HG03469 (cell line): Measurements from ENCODE around the gene MYBBP1A.

Experiments
- ATAC-seq: cut with Tn5 transposase; IDR thresholded peaks from one replicate; pipeline ENCODE4 v1.9.1; 2021; ENCODE audit warnings: mild to moderate bottlenecking, moderate library complexity, moderate number of reproducible peaks; ENCODE audit not compliant: unreplicated experiment

MYBBP1A gene

DNA sequence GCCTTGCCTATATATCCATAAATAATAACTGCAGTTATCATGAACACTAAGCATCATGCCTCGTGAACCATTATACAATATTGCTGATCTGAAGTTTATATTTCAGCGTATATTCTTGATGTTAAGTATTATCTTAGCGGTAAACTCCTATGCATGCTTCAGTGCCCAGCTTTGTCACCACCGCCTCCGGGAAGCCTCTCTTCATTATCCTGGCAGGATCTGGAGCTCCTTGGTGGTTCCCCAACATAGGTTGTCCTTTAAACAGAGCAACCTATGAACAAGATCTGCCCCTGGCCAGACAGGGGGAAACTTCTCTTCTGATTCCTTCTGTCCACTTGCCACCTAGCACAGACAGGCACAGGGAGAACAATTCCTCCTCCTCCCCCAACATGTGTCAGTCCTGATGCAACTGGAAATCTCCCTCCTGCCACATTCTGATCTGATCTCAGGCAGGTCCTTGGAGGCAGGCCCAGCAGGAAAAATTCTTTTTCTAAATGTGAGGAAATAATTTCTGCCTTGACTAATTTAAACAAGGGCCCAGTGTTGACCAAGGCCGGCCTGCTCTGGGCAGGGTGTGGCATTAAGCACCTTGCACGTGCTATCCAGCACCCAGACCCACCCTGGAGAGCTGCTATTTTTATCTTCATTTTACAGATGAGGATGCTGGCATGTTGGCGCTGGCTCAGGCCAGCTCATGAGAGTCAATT is 34.1 kb downstream of the MYBBP1A start:
- no peak for ATAC-seq

GRCh38 chr17:4520060-4520893 is 34.9 kb downstream of the MYBBP1A start:
- no peak for ATAC-seq

GRCh38 chr17:4519361-4519788 is 35.8 kb downstream of the MYBBP1A start:
- ATAC-seq, result no peak

DNA sequence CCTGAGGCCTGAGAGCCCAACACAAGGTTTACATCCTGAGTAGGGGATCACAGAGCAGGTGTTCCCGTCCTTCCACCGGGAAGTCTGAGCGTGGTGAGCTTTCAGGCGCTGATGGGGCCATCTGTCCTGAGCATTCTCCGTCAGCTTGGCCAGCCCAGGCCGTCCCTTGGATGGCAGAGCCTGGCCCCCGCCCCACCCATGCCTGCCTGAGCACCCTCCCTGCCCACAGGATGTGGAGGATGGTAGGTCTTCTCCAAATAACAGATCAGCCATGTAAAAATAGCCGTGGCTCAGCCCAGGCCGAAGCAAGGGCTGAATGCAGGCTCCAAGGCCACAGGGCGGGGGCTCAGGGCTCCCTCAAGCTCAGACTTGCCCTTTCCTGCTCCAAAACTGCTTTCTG is 36.3 kb downstream of the MYBBP1A start:
- no peak for ATAC-seq

DNA sequence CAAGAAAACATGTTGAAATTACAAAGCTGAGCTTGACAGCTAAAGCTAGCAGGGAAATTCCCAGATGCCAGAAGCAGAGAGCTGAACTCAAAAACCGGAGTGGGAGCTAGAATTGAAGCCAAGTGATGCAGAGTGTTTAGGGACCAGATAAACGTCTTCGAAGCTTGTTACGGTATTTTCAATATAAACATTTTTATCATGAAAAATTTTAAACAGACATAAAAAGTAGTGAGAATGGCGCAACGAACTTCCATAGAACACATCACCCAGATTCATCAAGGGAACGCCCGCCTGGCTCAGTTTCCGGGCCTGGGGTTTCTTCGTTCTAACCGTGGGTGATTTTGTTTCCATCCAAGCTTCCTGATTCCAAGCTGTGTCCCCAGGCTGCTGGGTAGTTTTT is 38.4 kb downstream of the MYBBP1A start:
- ATAC-seq, result no peak

DNA sequence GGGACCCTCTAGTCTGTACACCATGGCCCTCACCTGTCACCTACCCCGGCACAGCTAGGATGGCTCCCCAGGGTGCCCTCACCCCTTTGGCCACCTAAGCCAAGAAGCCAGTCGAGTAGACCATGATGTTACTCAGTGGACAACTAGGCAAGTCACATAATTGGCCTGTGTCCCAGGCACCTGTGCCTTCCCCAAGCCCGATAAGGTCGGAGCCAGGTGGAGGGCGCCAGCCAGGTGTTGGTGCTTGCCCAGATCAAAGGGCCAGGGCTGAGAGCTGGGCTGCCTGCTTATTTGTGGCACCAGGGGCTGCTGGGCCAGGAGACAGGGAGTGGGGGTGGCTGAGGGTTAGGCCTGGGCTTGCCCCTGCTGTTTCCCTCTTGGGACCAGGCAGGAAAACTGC is 39.7 kb downstream of the MYBBP1A start:
- no peak for ATAC-seq

DNA sequence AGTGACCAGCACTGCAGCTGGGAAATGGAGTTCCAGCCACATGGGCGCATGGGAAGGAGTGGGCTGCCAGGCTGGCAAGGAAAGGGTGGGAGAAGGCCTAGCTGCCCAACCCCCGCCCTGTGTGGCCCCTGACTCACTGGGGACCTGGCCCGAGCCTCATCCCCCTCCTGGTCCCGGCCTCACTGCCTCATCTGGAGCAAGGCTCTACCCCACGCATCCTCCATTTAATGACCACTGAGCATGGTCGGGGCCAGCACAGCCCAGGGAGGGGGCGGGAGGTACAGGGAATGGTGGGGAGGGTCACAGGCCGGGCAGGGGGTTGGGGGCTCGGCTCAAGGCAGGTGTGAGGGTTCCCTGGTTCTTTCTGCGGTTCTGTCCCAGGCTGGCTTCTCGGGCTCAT is 40.4 kb downstream of the MYBBP1A start:
- no peak for ATAC-seq

- no peak for ATAC-seq
These were observed 41.0 kb downstream of the MYBBP1A start for GRCh38 chr17:4514206-4514605.

DNA sequence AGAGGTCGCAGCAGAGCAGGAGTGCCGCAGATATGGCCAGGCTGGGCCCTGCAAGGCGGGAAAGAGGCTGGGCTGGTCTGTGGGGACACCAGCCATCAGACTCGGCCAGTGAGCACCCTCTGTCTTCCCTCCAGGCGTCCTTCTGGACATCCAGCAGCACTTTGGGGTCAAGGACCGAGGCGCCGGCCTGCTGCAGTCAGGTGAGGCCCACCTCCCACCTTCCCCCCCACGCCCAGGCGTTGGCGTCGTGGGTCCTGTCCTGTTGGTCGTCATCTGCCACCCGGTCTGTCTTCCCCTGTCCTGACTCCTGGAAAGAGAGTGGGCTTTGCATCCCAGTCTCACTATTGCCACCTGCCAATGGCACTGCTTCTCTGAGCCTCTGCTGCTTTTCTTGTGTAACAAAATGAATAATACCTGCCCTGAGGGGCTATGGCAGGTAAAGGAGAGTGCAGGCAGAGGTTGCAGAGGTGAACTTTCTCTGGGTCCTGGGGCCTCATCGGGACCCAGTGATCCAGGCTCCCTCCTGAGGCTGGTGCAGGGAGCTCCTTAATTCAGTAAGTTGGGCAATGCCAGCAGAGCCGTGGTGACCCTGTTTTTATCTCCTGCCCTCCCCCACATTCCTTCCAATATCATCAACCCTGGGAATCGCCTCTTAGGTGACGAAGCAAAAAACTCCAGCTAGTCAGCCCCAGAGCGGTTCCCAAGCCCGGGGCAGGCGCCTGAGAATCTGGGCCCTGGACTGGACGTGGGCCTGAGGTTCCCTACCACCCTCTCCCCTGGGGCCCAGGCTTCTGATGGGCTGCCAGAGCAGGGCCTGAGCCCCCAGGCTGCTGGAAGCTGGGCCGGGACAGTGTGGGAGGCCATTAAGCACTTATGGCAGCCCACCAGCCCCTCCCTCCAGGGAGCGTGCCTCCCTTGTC is 41.8 kb downstream of the MYBBP1A start:
- no peak for ATAC-seq

DNA sequence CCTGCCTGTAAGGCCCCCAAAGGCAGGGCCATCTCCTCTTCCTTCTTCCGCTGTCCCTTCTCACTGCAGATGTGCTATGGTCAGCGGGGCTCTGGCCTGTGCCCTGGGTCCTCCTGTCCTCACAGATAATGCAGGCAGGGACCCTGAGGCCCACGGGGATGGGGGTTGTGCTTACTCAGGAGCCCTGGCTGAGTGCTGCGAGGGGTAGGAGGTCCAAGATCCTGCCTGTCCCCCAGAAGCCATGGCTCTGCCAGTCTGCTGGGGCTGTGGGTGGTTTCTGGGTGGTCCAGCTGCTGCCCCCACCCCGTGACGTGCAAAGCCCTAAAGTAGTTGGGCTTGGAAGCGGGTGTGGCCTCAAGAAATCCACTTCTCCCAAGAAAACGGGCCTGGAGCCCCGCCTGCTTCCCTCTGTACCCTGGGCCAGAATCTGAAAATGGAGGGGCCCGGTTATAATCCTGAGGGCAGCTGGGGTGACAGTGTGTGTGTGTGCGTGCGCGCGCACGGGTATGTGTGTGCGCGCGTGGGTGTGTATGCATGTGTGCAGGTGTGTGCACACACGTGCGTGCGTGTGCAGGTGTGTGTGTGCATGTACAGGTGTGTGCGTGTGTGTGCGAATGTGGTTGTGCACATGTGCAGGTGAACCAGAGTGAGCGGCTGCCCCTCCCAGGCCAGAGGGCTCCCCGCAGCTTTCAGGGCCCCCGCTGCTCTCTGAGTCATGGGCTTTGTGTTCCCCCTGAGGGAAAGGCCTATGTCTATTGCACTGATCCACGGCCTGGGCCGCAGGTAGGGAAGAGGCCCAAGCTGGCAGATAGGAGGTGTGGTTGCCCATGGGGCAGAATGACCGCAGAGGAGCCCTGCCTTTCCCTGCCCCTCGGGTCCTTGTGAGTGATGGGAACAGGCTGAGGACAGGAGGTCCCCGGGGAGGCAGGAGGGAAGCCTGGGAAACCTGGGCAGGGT is 42.8 kb downstream of the MYBBP1A start:
- ATAC-seq, result no peak

DNA sequence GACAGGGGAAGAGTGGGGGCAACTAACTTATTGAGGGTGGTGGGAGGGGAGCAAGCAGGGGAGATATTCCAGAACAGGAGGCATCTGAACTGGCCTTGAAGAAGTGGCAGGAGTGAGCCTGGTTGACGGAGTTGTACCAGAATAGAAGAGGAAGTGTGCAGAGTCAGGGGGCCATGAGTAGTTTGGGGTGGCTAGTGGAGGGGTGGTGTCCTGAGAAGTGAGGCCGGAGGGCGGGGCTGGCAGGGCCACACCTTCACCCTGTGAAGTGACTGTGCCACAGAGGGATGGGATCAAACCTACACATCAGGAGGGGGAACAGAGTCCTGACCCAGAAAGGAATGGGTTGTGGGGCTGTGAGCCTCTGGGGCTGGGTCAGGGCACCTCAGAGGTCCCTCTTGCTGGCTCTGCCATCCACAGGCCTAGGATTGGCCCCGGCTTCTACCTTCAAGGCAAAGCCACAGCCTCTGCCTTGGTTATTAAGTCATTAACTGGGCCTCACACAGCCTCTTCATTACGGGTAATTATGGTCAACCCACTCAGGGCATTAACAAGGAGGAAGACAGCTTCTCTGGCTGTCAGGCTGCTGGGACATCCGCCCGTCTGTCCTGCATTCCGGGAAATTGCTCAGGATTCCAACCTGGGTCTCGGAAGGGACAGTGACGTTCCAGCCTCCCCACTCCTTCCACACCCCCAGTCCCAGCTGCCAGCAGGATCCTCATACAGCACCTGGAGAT is 43.8 kb downstream of the MYBBP1A start:
- no peak for ATAC-seq

- no peak for ATAC-seq
These were observed 44.6 kb downstream of the MYBBP1A start for GRCh38 chr17:4510618-4510941.

- no peak for ATAC-seq
These were observed 45.1 kb downstream of the MYBBP1A start for GRCh38 chr17:4509923-4510617.

DNA sequence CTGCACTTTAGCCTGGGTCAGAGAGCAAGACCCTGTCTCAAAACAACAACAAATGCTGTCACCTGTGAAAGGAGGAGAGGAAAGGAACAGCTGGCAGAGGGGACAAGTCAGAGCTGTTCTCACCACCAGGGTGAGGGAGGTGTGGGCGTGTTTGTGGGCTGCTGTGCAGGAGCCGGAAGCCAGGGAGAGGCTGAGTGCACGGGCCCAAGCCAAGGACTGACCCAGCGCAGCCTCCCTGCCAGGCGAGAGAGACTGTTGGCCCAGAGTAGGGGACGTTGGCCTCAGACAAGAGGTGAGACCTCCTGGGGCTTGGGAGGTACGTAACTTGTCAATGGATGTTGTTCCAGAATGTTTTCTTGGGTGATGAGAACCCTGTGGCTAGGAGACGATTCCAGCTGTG is 45.8 kb downstream of the MYBBP1A start:
- ATAC-seq, result no peak

- ATAC-seq, result no peak
These were observed 47.0 kb downstream of the MYBBP1A start for GRCh38 chr17:4508207-4508606.

DNA sequence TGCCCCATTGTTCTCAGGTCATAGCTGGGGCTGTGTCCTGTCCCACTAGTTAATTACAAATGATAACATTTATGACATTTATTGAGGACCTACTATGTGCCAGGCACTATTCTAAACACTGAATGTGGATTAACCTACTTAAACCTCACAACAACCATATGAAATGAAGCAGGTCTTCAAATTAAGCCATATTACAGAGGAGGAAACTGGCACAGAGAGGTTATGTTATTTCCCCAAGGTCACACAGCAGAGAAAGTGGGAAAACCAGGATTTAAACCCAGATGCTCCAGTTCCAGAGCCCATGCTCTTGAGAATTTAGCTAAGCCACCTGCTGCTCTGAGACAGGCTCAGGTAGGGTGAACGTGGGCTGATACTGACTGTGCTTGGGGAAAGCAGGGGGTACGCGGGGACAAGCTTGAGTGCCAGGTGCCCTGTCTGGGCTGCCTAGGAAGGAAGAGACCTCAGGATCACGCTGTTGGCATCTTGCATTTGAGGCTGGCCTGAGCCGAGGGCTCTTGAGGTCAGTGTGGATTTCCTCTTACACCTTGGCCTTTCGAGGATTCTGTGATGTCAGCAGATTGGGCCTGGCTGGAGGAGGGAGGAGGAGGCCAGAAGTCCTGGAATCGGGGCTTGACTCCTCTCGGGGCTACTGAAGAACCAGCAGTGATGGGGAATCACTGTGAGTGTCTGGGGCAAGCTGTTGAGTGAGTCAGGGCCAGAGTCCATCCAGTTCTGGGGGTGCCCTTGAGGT is 47.6 kb downstream of the MYBBP1A start:
- ATAC-seq, result no peak

DNA sequence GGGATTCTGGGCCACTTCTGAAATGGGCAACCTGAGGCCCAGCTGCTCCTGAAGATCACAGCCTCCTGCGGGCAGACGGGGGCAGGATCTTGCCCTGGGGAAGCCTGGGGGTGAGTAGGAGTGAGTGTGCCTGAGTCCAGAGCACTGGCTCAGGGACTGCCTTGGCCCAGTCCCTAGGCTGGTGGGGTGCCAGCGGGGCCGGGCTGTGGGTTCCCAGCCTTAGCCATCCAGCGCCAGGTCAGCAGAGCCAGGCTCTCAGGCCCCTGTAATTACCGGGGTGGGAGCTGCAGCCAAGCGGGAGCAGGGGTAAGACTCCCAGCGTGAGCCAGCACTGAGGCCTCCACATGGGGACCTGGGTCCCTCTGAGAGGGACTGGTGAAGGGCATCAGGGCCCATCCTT is 48.3 kb downstream of the MYBBP1A start:
- ATAC-seq, result no peak

DNA sequence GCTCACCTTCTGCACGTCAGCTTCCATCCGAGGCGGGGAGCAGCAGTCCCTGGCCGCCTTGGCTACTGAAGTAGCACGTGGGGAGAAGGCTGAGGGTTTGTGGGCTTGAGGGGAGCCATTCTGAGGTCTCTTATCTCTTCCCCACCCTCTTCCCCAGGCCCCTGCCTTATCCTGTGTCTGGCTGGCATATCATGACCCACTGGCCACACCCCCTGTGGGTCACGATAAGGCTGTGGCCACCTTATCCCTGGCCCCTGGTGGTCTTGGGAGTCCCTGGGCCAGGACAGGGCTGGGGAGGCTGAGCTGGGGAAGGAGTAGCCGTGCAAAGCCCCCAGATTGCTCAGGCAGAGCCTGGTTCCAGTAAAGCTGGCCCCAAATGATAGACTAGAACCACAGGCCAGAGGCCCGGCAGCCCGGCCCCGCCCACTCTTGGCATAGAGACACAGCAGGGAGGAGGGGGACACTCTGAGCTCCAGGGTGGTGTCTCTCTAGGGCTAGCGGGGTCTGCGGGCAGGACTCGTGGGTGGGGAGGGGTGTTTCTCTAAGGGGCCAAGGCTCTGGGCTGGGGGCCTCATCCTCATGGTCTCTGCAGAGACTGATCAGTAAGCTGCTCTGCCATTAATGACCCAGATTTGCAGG is 48.9 kb downstream of the MYBBP1A start:
- no peak for ATAC-seq
